SK-N-SH treated with all-trans-retinoic acid at 6 μM for 48 hours (cell line): ENCODE results near the gene HOXC10.
A peak's percentile ranks its signal among the peaks of the same experiment; 100 is the strongest.

Experiments used
- ATAC-seq: fragments of 200-7000 bp; cut with Tn5 transposase; 3 replicates; pipeline ENCODE4 v1.9.1; 2020; ENCODE audit warnings: mild to moderate bottlenecking, moderate library complexity
- ARNTL ChIP-seq: fragments of 450-650 bp; formaldehyde crosslinking; IDR thresholded peaks from 2 replicates; pipeline ENCODE4 v1.5.0; 2020; ENCODE audit warnings: low read depth, mild to moderate bottlenecking, moderate library complexity, borderline replicate concordance
- BACH2 ChIP-seq: fragments of 250-450 bp; sonication (Bioruptor Pico); IDR thresholded peaks from 2 replicates; pipeline ENCODE4 v1.9.0; 2021; ENCODE audit warnings: mild to moderate bottlenecking, borderline replicate concordance
- CREB5 ChIP-seq: fragments of 250-450 bp; sonication (Bioruptor Pico); IDR thresholded peaks from 2 replicates; pipeline ENCODE4 v1.5.1; 2020; ENCODE audit warnings: low read depth, mild to moderate bottlenecking, moderate library complexity
- CSDC2 ChIP-seq: fragments of 250-450 bp; sonication (Bioruptor Pico); IDR thresholded peaks from 2 replicates; pipeline ENCODE4 v1.5.0; 2020; ENCODE audit warnings: mild to moderate bottlenecking, moderate library complexity
- ESRRG ChIP-seq: fragments of 250-450 bp; sonication (Bioruptor Pico); IDR thresholded peaks from 2 replicates; pipeline ENCODE4 v1.6.1; 2021; ENCODE audit warnings: mild to moderate bottlenecking
- GLIS3 ChIP-seq: fragments of 250-450 bp; sonication (Bioruptor Pico); IDR thresholded peaks from 2 replicates; pipeline ENCODE4 v1.5.0; 2020; ENCODE audit warnings: mild to moderate bottlenecking, moderate library complexity
- ISL1 ChIP-seq: fragments of 250-450 bp; sonication (Bioruptor Pico); IDR thresholded peaks from 2 replicates; pipeline ENCODE4 v2.1.2; 2022; ENCODE audit warnings: mild to moderate bottlenecking, moderate library complexity
- OSR1 ChIP-seq: fragments of 250-450 bp; sonication (Bioruptor Pico); IDR thresholded peaks from 2 replicates; pipeline ENCODE4 v1.8.0; 2022; ENCODE audit warnings: moderate library complexity, mild to moderate bottlenecking, inconsistent platforms
- PATZ1 ChIP-seq: fragments of 250-450 bp; sonication (Bioruptor Pico); IDR thresholded peaks from 2 replicates; pipeline ENCODE4 v1.8.0; 2020; ENCODE audit warnings: mild to moderate bottlenecking, moderate library complexity, borderline replicate concordance
- POU6F1 ChIP-seq: fragments of 250-450 bp; sonication (Bioruptor Pico); IDR thresholded peaks from 2 replicates; pipeline ENCODE4 v1.8.0; 2021; ENCODE audit warnings: low read depth, mild to moderate bottlenecking, moderate library complexity, borderline replicate concordance
- PPARA ChIP-seq: fragments of 250-450 bp; sonication (Bioruptor Pico); IDR thresholded peaks from 2 replicates; pipeline ENCODE4 v1.5.0; 2020; ENCODE audit warnings: mild to moderate bottlenecking, borderline replicate concordance
- RARB ChIP-seq: fragments of 250-450 bp; sonication (Bioruptor Pico); IDR thresholded peaks from 2 replicates; pipeline ENCODE4 v1.8.0; 2021; ENCODE audit warnings: mild to moderate bottlenecking, moderate library complexity
- SNAI2 ChIP-seq: fragments of 250-450 bp; sonication (Bioruptor Pico); IDR thresholded peaks from 2 replicates; pipeline ENCODE4 v1.5.0; 2020; ENCODE audit warnings: mild to moderate bottlenecking, moderate library complexity
- TCF4 ChIP-seq: fragments of 250-450 bp; sonication (Bioruptor Pico); IDR thresholded peaks from 2 replicates; pipeline ENCODE4 v1.8.0; 2021; ENCODE audit warnings: mild to moderate bottlenecking, moderate library complexity, borderline replicate concordance
- TOX ChIP-seq: fragments of 250-450 bp; sonication (Bioruptor Pico); IDR thresholded peaks from 2 replicates; pipeline ENCODE4 v1.8.0; 2021; ENCODE audit warnings: mild to moderate bottlenecking, moderate library complexity, borderline replicate concordance
- TSHZ2 ChIP-seq: fragments of 250-450 bp; sonication (Bioruptor Pico); IDR thresholded peaks from 2 replicates; pipeline ENCODE4 v1.5.0; 2020; ENCODE audit warnings: mild to moderate bottlenecking, moderate library complexity
- ZC3H10 ChIP-seq: fragments of 250-450 bp; sonication (Bioruptor Pico); IDR thresholded peaks from 2 replicates; pipeline ENCODE4 v1.5.1; 2021; ENCODE audit warnings: mild to moderate bottlenecking, moderate library complexity
- ZFP30 ChIP-seq: fragments of 450-650 bp; formaldehyde crosslinking; IDR thresholded peaks from 2 replicates; pipeline ENCODE4 v1.5.0; 2022; ENCODE audit warnings: mild to moderate bottlenecking, moderate library complexity
- ZNF565 ChIP-seq: fragments of 450-650 bp; formaldehyde crosslinking; conservative IDR thresholded peaks from 2 replicates; pipeline ENCODE4 v1.5.0; 2020; ENCODE audit warnings: low read depth, mild to moderate bottlenecking, moderate library complexity
- ZNF8 ChIP-seq: fragments of 450-650 bp; formaldehyde crosslinking; IDR thresholded peaks from 2 replicates; pipeline ENCODE4 v1.5.0; 2020; ENCODE audit warnings: mild to moderate bottlenecking, moderate library complexity

The HOXC10 gene

GRCh38 chr12:53937099-53937498, 47.8 kb upstream of the HOXC10 start:
- TF ChIP-seq ESRRG (no peak), ARNTL (CRISPR knock-in tag) (no peak), ISL1 (CRISPR knock-in tag) (no peak), POU6F1 (CRISPR knock-in tag) (no peak), SNAI2 (no peak), TCF4 (CRISPR knock-in tag) (no peak), PATZ1 (CRISPR knock-in tag) (no peak), CREB5 (CRISPR knock-in tag) (no peak)
- no peak for ATAC-seq

GRCh38 chr12:53937596-53938325, 47.2 kb upstream of the HOXC10 start:
- TF ChIP-seq RARB (CRISPR knock-in tag) (no peak), SNAI2 (no peak), ZNF8 (CRISPR knock-in tag) (no peak), PPARA (CRISPR knock-in tag) (no peak), ZNF565 (CRISPR knock-in tag) (no peak), ESRRG (no peak), BACH2 (CRISPR knock-in tag) (no peak), TCF4 (CRISPR knock-in tag) (no peak), ARNTL (CRISPR knock-in tag) (no peak), PATZ1 (CRISPR knock-in tag) (no peak), OSR1 (CRISPR knock-in tag) (no peak), CREB5 (CRISPR knock-in tag) (no peak), GLIS3 (CRISPR knock-in tag) (no peak), TOX (no peak)
- ATAC-seq = no peak

- peak; percentile 31 for ATAC-seq
- TF ChIP-seq PPARA (CRISPR knock-in tag) (no peak), ARNTL (CRISPR knock-in tag) (no peak), BACH2 (CRISPR knock-in tag) (no peak), TOX (no peak), ZC3H10 (CRISPR knock-in tag) (no peak), PATZ1 (CRISPR knock-in tag) (no peak), ZNF565 (CRISPR knock-in tag) (no peak), TCF4 (CRISPR knock-in tag) (no peak), GLIS3 (CRISPR knock-in tag) (no peak), ESRRG (no peak), SNAI2 (no peak), ZFP30 (CRISPR knock-in tag) (no peak), ISL1 (CRISPR knock-in tag) (no peak), CSDC2 (CRISPR knock-in tag) (no peak), TSHZ2 (no peak)
These were observed 46.4 kb upstream of the HOXC10 start, which contains the start of gene HOXC13 for GRCh38 chr12:53938326-53939140. HOXC13 (plus strand) TSS chr12:53938831; CDS start chr12:53938907, 76 bp downstream.
